Heart right ventricle (tissue), 16 donors: Measurements from ENCODE around the gene CENPL. TPM values are rescaled to one million over a fixed set of nuclear protein-coding genes. Genes with fewer than 3 reads are reported as not detected.

ENCODE experiments used
- ATAC-seq, 8 donors: fragments of 200-7000 bp; cut with Tn5 transposase; one replicate each; pipeline ENCODE4 v1.9.1; 2020; ENCODE audit warnings: mild to moderate bottlenecking in 8 of 8, moderate library complexity in 8 of 8, moderate number of reproducible peaks in 1 of 8
- DNase-seq, 2 donors: peaks; one replicate each; pipeline ENCODE4 v3.0.0-alpha.2; 2020
- H3K27ac ChIP-seq, 10 donors: fragments of 200-600 bp; sonication (generic) in 2 of 10; one replicate each; pipeline versions ENCODE4 v1.5.0 to v1.8.0; 2020 to 2022; ENCODE audit warnings: mild to moderate bottlenecking in 3 of 10
- H3K27me3 ChIP-seq, 7 donors: fragments of 200-600 bp; one replicate each; pipeline ENCODE4 v1.8.0; 2021 to 2022; ENCODE audit warnings: mild to moderate bottlenecking in 2 of 7
- H3K36me3 ChIP-seq, 9 donors: fragments of 200-600 bp; sonication (generic) in 1 of 9; one replicate each; pipeline versions ENCODE4 v1.5.0 to v1.8.0; 2020 to 2022; ENCODE audit warnings: mild to moderate bottlenecking in 2 of 9
- H3K4me1 ChIP-seq, 9 donors: fragments of 200-600 bp; sonication (generic) in 1 of 9; one replicate each; pipeline versions ENCODE4 v1.5.0 to v1.8.0; 2020 to 2022; ENCODE audit warnings: mild to moderate bottlenecking in 4 of 9
- H3K4me3 ChIP-seq, 10 donors: fragments of 200-600 bp; sonication (generic) in 2 of 10; one replicate each; pipeline versions ENCODE4 v1.5.0 to v1.8.0; 2020 to 2022; ENCODE audit warnings: mild to moderate bottlenecking in 7 of 10, moderate library complexity in 2 of 10
- H3K9me3 ChIP-seq, 11 donors: fragments of 200-600 bp in 10 of 11; sonication (generic) in 2 of 11; one replicate each; pipeline versions ENCODE4 v1.5.0 to v1.8.0; 2013 to 2022; ENCODE audit warnings: mild to moderate bottlenecking in 2 of 11, control low read depth in 1 of 11, moderate library complexity in 1 of 11
- WGBS, 2 donors: extraction: QIAGEN DNeasy Blood & Tissue Kit; methylation state at CpG; one replicate each; pipeline ENCODE4 v1.1.7; 2013; ENCODE audit warnings: inconsistent platforms in 1 of 2; 5-methylcytosine and 5-hydroxymethylcytosine counted together
- intact Hi-C, 10 donors: fragments of 100-400 bp; cut with DNase I; formaldehyde crosslinking; loops; one replicate each; pipeline versions ENCODE4 v1.11.1 to v1.14.2; 2022
- polyA plus RNA-seq, 2 donors: library from polyadenylated mRNA; stranded (reverse); fragments of 200-250 nt; gene quantifications; one replicate each; pipeline ENCODE4 v1.2.3, GENCODE V29; 2013
- total RNA-seq, 10 donors: library from RNA; stranded (reverse); fragmentation: NEBNext Ultra II Directional in 3 of 10; extraction: Animal tissue kit (Norgen Biotek cat#: 25700) in 3 of 10; gene quantifications; one replicate each; pipeline versions ENCODE4 v1.2.1 to v1.2.4, GENCODE V29; 2021 to 2023
- TF ChIP-seq, protein P1 (sequence below), 9 donors: fragments of 200-600 bp; sonication (generic) in 2 of 9; IDR thresholded peaks; one replicate each; pipeline versions ENCODE4 v1.5.0 to v1.8.0; 2021 to 2022; ENCODE audit warnings: antibody characterized with exemption in 9 of 9, mild to moderate bottlenecking in 5 of 9, moderate library complexity in 1 of 9
- donor health status: Arrhythmogenic right ventricular cardiomyopathy.
- donor health status: ischemic (EF 13 %, LVEDD 7.1; RV severe dilation, severe dysfunction).
- donor health status: healthy with polysubstance abuse.
- donor health status: DM: no; HTN: yes; CAD: no.
- donor health status: DM: no; HTN: no; CAD: no.
- donor health status: ischemic (EF 25% LVEDD 6.9; RV normal size, moderate dysfunction).
- donor health status: ischemic (EF 25% LVEDD 5.7; RV mildly dilated, moderate dysfunction).
- donor health status: healthy.
- donor health status: DM: yes; HTN: yes; CAD: no.
- donor health status: Ischemic cardiomyopathy.
- donor health status: ischemic (EF 35%, LVEDD 5.7; RV mildly dilated, moderate dysfunction).
- donor health status: nonischemic (EF 11% LVEDD 7.7; RV severe dilation, severe dysfunction).
- donor health status: DM: yes; HTN: yes; CAD: no.
- donor health status: PGD.
- donor health status: ischemic (EF 29% LVEDD 5.4; RV normal size, mild dysfunction).
- donor health status: nonischemic (EF 23%, LVEDD 6.1; RV moderate dilation, normal function).

The CENPL gene
- total and polyA plus RNA-seq, 12 donors = 1.7 to 7.0 (median 3.5) TPM

DNA sequence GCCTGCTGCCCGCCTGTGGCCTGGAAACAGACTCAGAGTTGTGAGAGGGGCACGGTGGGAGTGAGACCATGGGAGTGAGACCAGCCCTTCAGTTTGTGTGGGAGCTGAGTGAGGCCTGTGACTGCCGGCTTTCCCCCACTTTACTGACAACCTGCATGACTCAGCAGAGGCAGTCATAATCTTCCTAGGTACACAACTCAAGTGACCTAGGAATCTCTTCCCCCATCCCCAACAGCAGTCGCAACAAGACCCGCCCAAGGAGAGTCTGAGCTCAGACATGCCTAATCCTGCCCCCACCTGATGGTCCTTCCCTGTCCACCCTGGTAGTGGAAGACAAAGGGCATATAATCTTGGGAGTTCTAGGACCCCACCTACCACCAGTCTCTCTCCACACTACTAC, 65.7 kb downstream of the CENPL start:
- Histone ChIP-seq H3K4me1 (no peaks in the 10 kb centered on the region), H3K36me3 (peaks cover 0 to 77% (median 43%) of the 10 kb centered on the region in 9 donors), H3K27me3 (no peaks in the 10 kb centered on the region), H3K9me3 (peaks cover 0 to 18% (median 4%) of the 10 kb centered on the region in 11 donors), H3K27ac (no peak overlapping the region), H3K4me3 (no peak overlapping the region)
- no peak for ATAC-seq
- intact Hi-C loops = no loop called here
- DNase-seq = no peak
- TF ChIP-seq, protein P1, sequence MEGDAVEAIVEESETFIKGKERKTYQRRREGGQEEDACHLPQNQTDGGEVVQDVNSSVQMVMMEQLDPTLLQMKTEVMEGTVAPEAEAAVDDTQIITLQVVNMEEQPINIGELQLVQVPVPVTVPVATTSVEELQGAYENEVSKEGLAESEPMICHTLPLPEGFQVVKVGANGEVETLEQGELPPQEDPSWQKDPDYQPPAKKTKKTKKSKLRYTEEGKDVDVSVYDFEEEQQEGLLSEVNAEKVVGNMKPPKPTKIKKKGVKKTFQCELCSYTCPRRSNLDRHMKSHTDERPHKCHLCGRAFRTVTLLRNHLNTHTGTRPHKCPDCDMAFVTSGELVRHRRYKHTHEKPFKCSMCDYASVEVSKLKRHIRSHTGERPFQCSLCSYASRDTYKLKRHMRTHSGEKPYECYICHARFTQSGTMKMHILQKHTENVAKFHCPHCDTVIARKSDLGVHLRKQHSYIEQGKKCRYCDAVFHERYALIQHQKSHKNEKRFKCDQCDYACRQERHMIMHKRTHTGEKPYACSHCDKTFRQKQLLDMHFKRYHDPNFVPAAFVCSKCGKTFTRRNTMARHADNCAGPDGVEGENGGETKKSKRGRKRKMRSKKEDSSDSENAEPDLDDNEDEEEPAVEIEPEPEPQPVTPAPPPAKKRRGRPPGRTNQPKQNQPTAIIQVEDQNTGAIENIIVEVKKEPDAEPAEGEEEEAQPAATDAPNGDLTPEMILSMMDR (IDR thresholded peaks at IDR 0.05) = no peak
- WGBS, 2 donors = 96 to 99% methylated on average over 5 of the region's 5 CpGs

- TF ChIP-seq, protein P1 (IDR thresholded peaks at IDR 0.05) = no peak
- intact Hi-C loops = no loop called here
- DNase-seq (no peak), ATAC-seq (no peak)
- Histone ChIP-seq H3K4me1 (no peaks in the 10 kb centered on the region), H3K27ac (no peak overlapping the region), H3K27me3 (no peaks in the 10 kb centered on the region), H3K9me3 (peaks cover 0 to 9% (median 0%) of the 10 kb centered on the region in 11 donors), H3K4me3 (no peak overlapping the region), H3K36me3 (peaks cover 0 to 80% (median 49%) of the 10 kb centered on the region in 9 donors)
- 97 to 98% methylated on average over 7 of the region's 7 CpGs for WGBS, 2 donors
Measured at GRCh38 chr1:173758110-173758509, 66.6 kb downstream of the CENPL start.

DNA sequence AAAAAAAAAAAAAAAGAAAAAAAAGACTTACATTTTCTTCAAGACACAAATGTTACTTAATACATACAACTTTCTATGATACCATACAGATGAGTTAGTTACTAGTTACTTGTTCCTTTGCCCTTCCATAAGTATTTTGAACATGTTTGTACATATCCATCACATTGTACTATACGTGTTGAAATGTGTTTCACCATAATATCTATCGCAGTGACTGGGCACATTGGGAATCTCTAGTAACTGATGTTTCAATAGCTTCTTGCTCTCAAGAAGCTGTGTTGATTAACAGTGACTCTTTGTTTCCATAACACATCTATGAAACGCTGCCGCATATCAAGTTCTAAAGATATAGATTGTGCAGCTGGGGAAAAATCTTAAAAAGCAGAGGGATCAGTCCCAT, 67.0 kb downstream of the CENPL start:
- Histone ChIP-seq H3K4me3 (no peak overlapping the region), H3K9me3 (peaks cover 0 to 5% (median 0%) of the 10 kb centered on the region in 11 donors), H3K27ac (no peak overlapping the region), H3K27me3 (no peaks in the 10 kb centered on the region), H3K36me3 (peaks cover 0 to 85% (median 53%) of the 10 kb centered on the region in 9 donors), H3K4me1 (no peaks in the 10 kb centered on the region)
- 97 to 98% methylated on average over 4 of the region's 4 CpGs for WGBS, 2 donors
- DNase-seq = no peak
- intact Hi-C loops = no loop called here
- ATAC-seq = no peak
- TF ChIP-seq, protein P1 (IDR thresholded peaks at IDR 0.05) = no peak

GRCh38 chr1:173753830-173754229, 70.9 kb downstream of the CENPL start:
- no peak for ATAC-seq
- intact Hi-C loops = no loop called here
- no peaks in the 10 kb centered on the region for H3K27me3 ChIP-seq
- no peak overlapping the region for H3K4me3 ChIP-seq
- no peak overlapping the region for H3K27ac ChIP-seq
- peaks cover 0 to 83% (median 52%) of the 10 kb centered on the region in 9 donors for H3K36me3 ChIP-seq
- H3K4me1 ChIP-seq = no peaks in the 10 kb centered on the region
- DNase-seq = no peak
- H3K9me3 ChIP-seq = no peaks in the 10 kb centered on the region
- TF ChIP-seq, protein P1 (IDR thresholded peaks at IDR 0.05) = no peak

Other genes with a start within 250 kb of the CENPL start
- 1 to 10 TPM in 1 of 10 donors, under 1 TPM in 2, not detected in 7; 0.07 to 2.0 (median 0.43) TPM for gene SLC9C2, start 221.8 kb downstream of the CENPL start, total RNA-seq
- under 1 TPM; 0.04 to 0.44 TPM for gene SLC9C2, start 221.8 kb downstream of the CENPL start, polyA plus RNA-seq
- not detected for gene TEX50, start 189.5 kb downstream of the CENPL start, total RNA-seq
- not detected for gene TEX50, start 189.5 kb downstream of the CENPL start, polyA plus RNA-seq
- under 1 TPM in 6 of 10 donors, not detected in 4; 0.19 to 0.57 (median 0.29) TPM for gene ANKRD45, start 155.0 kb downstream of the CENPL start, total RNA-seq
- under 1 TPM in 1 of 2 donors, not detected in 1; 0.10 TPM for gene ANKRD45, start 155.0 kb downstream of the CENPL start, polyA plus RNA-seq
- gene KLHL20, start 109.9 kb downstream of the CENPL start, total RNA-seq = 10 to 100 TPM; 14.5 to 19.4 (median 17.3) TPM
- gene KLHL20, start 109.9 kb downstream of the CENPL start, polyA plus RNA-seq = 1 to 10 TPM; 5.0 to 6.7 TPM
- gene DARS2, start 210 bp downstream of the CENPL start, total RNA-seq = 10 to 100 TPM; 11.3 to 22.8 (median 16.0) TPM
- 1 to 10 TPM; 5.0 to 7.2 TPM for gene DARS2, start 210 bp downstream of the CENPL start, polyA plus RNA-seq
- 10 to 100 TPM; 33.1 to 74.1 (median 42.4) TPM for gene GAS5, start 43.1 kb upstream of the CENPL start, total RNA-seq
- gene GAS5, start 43.1 kb upstream of the CENPL start, polyA plus RNA-seq = 100 to 1,000 TPM; 150 to 151 TPM
- 10 to 100 TPM in 8 of 10 donors, 1 to 10 TPM in 2; 8.5 to 15.2 (median 11.3) TPM for gene ZBTB37, start 43.5 kb upstream of the CENPL start, total RNA-seq
- gene ZBTB37, start 43.5 kb upstream of the CENPL start, polyA plus RNA-seq = 1 to 10 TPM in 1 of 2 donors, under 1 TPM in 1; 0.55 to 3.4 TPM
- gene SERPINC1, start 92.4 kb upstream of the CENPL start, total RNA-seq = under 1 TPM in 2 of 10 donors, not detected in 8; 0.34 to 0.44 TPM
- gene SERPINC1, start 92.4 kb upstream of the CENPL start, polyA plus RNA-seq = under 1 TPM in 1 of 2 donors, not detected in 1; 0.20 TPM
- gene RC3H1, start 197.5 kb upstream of the CENPL start, total RNA-seq = 10 to 100 TPM; 19.9 to 26.5 (median 24.0) TPM
- 1 to 10 TPM; 1.7 to 5.1 TPM for gene RC3H1, start 197.5 kb upstream of the CENPL start, polyA plus RNA-seq